Right hindlimb (tissue), 1 donor: ENCODE measurements around the gene FGF3.
"Not testable (repeated sequence)": the region's sequence is repeated elsewhere in the genome, so short reads cannot be mapped to it uniquely, and the experiment has no call there.

Experiments
- DNase-seq: peaks from one replicate; pipeline ENCODE4 v3.0.0-alpha.2; 2018

Gene FGF3

DNA sequence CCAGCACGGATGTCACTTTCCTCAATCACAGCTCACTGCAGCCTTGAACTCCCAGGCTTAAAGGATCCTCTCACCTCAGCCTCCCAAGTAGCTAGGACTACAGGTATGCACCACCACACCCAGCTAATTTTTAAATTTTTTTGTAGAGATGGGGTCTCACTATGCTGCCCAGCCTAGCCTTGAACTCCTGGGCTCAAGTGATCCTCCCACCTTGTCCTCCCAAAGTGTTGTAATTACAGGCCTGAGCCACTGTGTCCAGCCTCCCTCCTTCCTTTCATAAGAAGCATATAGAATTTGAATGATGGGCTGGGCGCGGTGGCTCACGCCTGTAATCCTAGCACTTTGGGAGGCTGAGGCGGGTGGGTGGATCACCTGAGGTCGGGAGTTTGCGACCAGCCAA, 54.3 kb downstream of the FGF3 start:
- not testable (repeated sequence) for DNase-seq

DNA sequence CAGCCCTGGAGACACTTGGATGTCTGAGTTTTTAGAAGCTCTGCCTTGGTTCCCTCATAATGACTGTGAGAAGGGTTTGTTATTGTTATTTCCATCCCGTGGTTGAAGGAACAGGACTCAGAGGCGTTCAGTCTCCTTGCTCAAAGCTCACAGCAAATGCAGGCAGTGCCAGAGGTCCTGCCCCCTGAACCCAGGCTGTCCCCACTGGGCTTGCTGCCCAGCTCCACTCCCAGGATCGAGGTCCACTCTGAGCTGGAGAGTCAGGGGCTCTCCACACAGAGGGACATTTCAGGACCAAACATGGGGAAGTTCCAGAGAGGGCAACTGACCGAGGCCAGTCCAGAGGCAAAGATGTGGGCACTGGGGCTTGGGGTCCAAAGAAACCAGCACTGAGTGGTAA, 58.9 kb downstream of the FGF3 start:
- DNase-seq: no peak
